Right atrium auricular region (tissue), 2 donors: ENCODE data around the gene PPP1R13B. TPM values are rescaled to one million over a fixed set of nuclear protein-coding genes. Genes with fewer than 3 reads are reported as not detected.

Experiments used
- DNase-seq: peaks from one replicate; pipeline ENCODE4 v3.0.0-alpha.2; 2019; ENCODE audit warnings: low spot score
- H3K27ac ChIP-seq, 2 donors: fragments of 200-600 bp; sonication (generic); 1 replicate in 1 of 2; 2 replicates in 1 of 2; pipeline ENCODE4 v1.5.1; 2016 to 2019
- H3K27me3 ChIP-seq, 2 donors: fragments of 200-600 bp; sonication (generic); one replicate each; pipeline versions ENCODE4 v1.5.1 to v1.6.0; 2017 to 2019
- H3K36me3 ChIP-seq: fragments of 200-600 bp; sonication (generic); one replicate; pipeline ENCODE4 v1.5.1; 2016
- H3K4me1 ChIP-seq, 2 donors: fragments of 200-600 bp; sonication (generic); one replicate each; pipeline versions ENCODE4 v1.5.1 to v1.6.0; 2017 to 2019
- H3K4me3 ChIP-seq, 2 donors: fragments of 200-600 bp; sonication (generic); 1 replicate in 1 of 2; 2 replicates in 1 of 2; pipeline ENCODE4 v1.5.1; 2017 to 2019; ENCODE audit warnings: mild to moderate bottlenecking in 1 of 2, moderate library complexity in 1 of 2
- H3K9me3 ChIP-seq, 2 donors: fragments of 200-600 bp; sonication (generic); one replicate each; pipeline ENCODE4 v1.5.1; 2019
- CTCF ChIP-seq, 2 donors: fragments of 200-600 bp; sonication (generic); IDR thresholded peaks; one replicate each; pipeline ENCODE4 v1.5.1; 2019; ENCODE audit warnings: antibody characterized with exemption in 2 of 2
- total RNA-seq, 2 donors: library from RNA; depleted of rRNA; stranded (reverse); fragments of >200 nt; gene quantifications; one replicate each; pipeline ENCODE4 v1.1.0, GENCODE V29; 2016

PPP1R13B gene
- total RNA-seq, 2 donors from 2014 or later: 45.7 to 47.8 TPM

DNA sequence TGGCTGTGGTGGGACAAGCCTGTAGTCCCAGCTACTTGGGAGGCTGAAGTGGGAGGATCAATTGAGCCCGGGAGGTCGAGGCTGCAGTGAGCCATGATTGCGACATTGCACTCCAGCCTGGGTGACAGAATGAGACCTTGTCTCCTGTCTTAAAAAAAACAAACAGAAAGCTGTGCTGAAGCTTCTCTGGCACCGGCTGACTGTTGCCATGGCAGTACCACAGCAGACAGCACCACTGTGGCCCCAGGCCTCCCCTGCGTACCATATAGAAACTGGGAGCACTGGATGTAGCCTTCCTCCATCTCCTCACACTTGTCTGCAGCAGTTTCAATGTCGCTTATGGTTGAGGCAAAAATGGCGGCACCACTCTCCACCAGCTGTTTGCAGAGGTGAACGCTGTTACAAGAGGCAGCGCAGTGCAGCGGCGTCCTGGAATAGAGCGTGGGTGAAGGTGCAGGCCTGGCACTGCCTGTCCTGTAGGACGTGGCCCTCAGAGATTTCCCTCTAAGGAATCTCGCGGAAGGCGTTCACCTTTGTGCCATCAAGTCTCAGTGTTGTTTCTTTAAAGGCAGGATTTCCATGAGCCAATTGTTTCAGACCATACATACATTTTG, 109.8 kb downstream of the PPP1R13B start:
- H3K4me1 ChIP-seq: peaks cover 0 to 30% of the 10 kb centered on the region in 2 donors
- TF ChIP-seq CTCF (IDR thresholded peaks at IDR 0.05): no peak

DNA sequence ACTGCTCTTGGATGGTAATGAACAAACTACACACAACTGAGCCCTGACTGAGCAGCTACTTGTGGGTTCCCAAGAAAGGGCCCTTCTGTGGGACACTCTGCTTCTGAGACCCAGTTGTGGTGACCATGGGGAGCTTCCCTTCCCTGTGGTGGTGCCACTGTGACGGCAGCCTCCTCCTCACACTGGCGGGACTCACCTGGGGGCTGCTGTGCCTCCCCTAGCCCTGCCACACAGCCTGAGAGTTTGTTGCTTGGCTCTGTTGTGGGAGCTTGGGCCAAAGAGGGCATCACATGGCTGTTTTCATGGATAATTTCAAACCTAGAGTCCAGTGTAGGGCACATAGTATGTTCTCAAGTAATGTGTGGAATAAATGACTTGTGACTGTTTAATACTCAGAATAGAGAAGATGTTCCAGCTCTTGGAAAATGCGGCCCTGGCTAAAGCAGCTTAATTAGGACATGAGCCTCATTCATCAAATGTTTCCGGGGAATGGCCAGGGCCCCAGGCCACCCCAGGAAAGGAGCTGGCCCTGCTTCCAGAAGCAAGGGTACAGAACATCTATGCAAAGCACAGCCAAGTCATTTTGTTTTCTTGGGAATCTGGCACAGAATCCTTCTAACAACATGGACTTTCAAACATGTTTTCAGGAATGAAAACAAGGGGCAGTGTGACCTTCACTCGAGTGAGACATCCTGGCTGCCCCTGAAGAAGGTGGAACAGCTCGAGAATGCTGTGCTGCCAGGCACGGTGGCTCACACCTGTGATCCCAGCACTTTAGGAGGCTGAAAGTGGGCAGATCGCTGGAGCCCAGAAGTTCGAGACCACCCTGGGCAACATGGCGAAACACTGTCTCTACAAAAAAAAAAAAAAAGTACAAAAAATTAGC, 110.6 kb downstream of the PPP1R13B start:
- H3K36me3 ChIP-seq: peaks cover 98% of the 10 kb centered on the region
- peak overlapping the region; percentile 23 to 29 for H3K27ac ChIP-seq
- no peak for TF ChIP-seq CTCF (IDR thresholded peaks at IDR 0.05)
- no peak overlapping the region for H3K4me3 ChIP-seq
- H3K9me3 ChIP-seq: no peaks in the 10 kb centered on the region
- no peak for DNase-seq
- H3K27me3 ChIP-seq: no peaks in the 10 kb centered on the region
- H3K4me1 ChIP-seq: peaks cover 0 to 30% of the 10 kb centered on the region in 2 donors

More for the DNA sequence above, 109.8 kb downstream of the PPP1R13B start:
- no peaks in the 10 kb centered on the region for H3K9me3 ChIP-seq
- H3K4me3 ChIP-seq: no peak overlapping the region
- peaks cover 98% of the 10 kb centered on the region for H3K36me3 ChIP-seq
- no peak overlapping the region for H3K27ac ChIP-seq
- no peaks in the 10 kb centered on the region for H3K27me3 ChIP-seq
- DNase-seq: no peak

DNA sequence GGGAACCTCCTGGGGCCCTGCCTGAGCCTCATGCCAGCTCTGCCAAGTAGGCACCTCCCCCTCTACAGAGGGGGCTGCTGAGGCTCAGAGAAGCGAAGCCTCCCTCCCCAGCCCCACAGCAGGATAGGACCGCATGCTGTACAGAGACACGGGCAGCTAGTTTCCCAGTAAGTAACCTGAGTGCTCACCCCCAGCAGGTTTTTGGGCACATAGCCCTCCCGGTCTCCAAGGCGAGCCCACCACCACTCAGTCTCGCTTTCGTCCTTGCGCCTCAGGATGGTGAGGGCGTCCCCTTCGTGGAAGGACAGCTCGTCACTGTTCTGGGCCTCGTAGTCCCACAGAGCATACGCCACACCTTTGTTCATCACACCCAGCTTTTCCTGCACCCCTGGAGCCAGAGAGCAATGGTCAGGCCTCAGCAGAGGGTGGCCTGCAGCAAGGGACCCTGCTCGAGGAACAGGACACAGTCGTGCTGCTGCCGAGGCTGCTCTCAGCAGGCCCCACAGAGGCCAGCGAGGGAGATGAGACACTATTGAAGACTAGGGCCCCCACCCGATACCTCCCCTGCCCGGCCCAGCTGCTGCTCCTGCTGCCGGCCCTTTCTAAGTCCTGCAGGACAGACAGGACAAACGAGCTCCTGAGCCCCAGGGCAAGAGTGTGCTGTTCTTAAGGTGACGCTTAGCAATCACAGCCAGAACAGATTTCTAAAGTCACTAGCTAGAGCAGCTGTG, 111.4 kb downstream of the PPP1R13B start:
- peak overlapping the region in 1 of 2 donors; percentile 42 for H3K27ac ChIP-seq
- peaks cover 93% of the 10 kb centered on the region for H3K36me3 ChIP-seq
- TF ChIP-seq CTCF (IDR thresholded peaks at IDR 0.05): no peak
- no peaks in the 10 kb centered on the region for H3K27me3 ChIP-seq
- H3K4me3 ChIP-seq: no peak overlapping the region
- DNase-seq: no peak
- H3K9me3 ChIP-seq: no peaks in the 10 kb centered on the region
- peaks cover 0 to 27% of the 10 kb centered on the region in 2 donors for H3K4me1 ChIP-seq

DNA sequence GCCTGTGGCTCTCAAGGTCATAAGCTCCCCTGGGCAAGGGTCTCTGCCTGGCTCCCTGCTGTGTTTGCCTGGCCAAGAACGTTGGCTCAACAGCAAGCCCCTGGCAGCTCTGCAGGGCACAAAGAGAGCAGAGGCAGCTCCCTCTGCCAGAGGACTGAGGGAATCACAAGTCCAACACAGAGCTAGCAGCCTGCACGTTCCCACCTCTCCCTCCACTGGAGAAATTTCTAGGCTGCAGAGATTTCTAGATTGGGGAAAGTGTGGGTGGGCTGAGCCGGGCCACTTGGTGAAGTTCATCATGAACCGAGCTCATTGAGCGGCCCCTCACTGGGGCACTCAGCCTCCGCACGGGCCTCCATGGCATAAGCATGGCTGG, 111.9 kb downstream of the PPP1R13B start:
- peak overlapping the region; percentile 29 to 42 for H3K27ac ChIP-seq
- peak in 1 of 2 donors; percentile 37 for TF ChIP-seq CTCF (IDR thresholded peaks at IDR 0.05)
- peaks cover 88% of the 10 kb centered on the region for H3K36me3 ChIP-seq
- peaks cover 0 to 28% of the 10 kb centered on the region in 2 donors for H3K4me1 ChIP-seq
- no peaks in the 10 kb centered on the region for H3K9me3 ChIP-seq
- no peak overlapping the region for H3K4me3 ChIP-seq
- DNase-seq: no peak
- H3K27me3 ChIP-seq: no peaks in the 10 kb centered on the region

DNA sequence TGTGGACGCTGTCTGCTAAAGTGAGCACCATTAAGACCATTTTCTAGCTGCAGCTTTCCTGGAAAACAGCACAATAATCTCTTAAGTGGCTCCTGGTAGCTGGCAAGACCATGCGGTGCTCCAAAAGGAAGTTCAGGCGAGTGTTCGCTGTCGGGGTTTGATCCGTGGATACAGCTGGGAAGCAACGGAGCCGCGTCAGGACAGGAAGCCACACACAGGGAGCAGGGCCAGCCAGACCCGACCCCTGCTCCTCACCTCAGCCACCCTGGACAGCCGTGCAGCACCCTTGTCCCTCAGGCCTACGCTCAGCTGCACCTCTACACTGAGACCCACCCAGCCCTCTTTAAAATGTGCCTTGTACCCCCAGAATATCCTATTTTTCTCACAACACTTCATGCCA, 112.4 kb downstream of the PPP1R13B start:
- peaks cover 0 to 32% of the 10 kb centered on the region in 2 donors for H3K4me1 ChIP-seq
- H3K27me3 ChIP-seq: no peaks in the 10 kb centered on the region
- H3K9me3 ChIP-seq: no peaks in the 10 kb centered on the region
- DNase-seq: no peak
- peak overlapping the region; percentile 29 to 42 for H3K27ac ChIP-seq
- H3K4me3 ChIP-seq: no peak overlapping the region
- no peak for TF ChIP-seq CTCF (IDR thresholded peaks at IDR 0.05)
- peaks cover 86% of the 10 kb centered on the region for H3K36me3 ChIP-seq
